Suppressor macrophage treated with lipopolysaccharide for 1 hour (primary cell): Measurements from ENCODE around the gene EPAS1.

Experiments used
- DNase-seq, 3 donors: peaks; one replicate each; pipeline ENCODE4 v3.0.0-alpha.2; 2020 to 2022

The EPAS1 gene

GRCh38 chr2:46325182-46325928, 28.1 kb downstream of the EPAS1 start:
- no peak for DNase-seq

DNA sequence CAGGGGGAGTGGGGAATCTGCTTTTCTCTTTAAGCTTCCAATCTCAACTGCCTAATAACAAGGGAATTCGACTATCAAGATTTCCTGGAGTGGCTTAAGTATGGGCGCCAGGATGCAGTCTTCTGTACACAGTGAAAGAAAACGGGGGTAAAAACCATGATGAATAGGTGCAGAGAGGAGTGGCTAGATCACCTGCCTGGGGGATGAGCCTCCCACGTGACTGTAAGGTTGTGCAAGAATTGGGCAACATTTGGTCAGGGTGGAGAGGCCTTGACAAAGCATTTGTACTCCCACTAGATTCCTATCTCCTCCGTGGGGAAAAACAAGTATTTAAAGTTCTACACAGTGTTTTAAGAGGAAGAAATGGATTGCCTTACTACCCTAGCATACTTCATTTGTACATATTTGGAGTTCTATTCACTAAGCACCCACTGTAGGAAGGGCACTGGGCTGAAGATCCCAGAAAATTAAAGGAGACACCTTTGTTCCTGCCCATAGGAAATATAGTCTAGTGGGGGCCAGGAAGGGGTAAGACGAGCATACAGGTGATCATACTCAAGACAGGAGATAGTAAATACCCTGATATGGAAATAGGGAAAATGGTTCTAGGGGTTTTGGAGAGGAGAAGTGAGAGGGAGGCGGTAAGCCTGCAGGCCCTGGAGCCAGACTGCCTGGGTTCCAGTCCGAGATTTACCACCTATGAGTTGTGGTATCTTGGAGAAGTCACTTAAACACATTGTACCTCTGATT, 29.2 kb downstream of the EPAS1 start:
- peak in 1 of 3 donors; percentile 31 for DNase-seq

DNA sequence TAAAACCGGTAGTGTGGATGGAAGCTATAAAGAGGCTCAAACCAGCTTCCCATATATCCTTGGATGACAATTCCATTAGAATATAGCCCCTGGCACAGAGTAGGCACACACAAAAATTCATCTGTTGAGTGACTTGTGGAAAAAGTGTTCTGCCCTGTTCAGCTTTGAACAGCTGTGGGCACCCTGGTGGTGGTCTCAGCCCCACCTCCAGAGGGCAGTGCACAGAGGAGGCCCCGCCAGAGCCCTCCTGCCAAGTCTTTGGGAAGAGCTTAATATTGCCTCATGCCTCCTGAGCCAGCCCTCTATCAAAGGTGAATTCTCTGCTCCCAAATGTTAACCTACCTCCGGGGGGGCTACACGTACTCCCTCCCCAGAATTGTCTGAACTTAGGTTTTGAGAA, 30.4 kb downstream of the EPAS1 start:
- DNase-seq = no peak

DNA sequence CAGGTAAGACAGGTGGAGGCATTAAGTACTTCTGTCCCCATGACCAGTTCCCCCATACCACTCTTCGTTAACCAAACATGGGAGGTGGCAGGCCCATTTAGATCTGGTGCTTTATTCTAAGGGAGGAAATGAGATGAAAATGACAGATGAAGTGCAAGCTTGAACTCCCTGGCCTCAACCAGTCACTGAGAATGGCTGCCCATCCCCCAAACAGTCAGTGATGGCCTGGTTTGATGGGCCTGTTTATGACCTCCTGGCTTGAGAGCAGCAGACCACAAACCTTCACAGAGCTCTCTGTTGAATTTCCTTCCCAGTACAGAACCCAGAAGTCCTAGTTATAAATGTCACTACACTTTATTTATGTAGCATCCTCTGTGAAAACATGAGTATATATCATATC, 31.1 kb downstream of the EPAS1 start:
- no peak for DNase-seq

GRCh38 chr2:46328829-46329228, 31.6 kb downstream of the EPAS1 start:
- no peak for DNase-seq

- no peak for DNase-seq
Observed at GRCh38 chr2:46329340-46329739, 32.1 kb downstream of the EPAS1 start.

DNA sequence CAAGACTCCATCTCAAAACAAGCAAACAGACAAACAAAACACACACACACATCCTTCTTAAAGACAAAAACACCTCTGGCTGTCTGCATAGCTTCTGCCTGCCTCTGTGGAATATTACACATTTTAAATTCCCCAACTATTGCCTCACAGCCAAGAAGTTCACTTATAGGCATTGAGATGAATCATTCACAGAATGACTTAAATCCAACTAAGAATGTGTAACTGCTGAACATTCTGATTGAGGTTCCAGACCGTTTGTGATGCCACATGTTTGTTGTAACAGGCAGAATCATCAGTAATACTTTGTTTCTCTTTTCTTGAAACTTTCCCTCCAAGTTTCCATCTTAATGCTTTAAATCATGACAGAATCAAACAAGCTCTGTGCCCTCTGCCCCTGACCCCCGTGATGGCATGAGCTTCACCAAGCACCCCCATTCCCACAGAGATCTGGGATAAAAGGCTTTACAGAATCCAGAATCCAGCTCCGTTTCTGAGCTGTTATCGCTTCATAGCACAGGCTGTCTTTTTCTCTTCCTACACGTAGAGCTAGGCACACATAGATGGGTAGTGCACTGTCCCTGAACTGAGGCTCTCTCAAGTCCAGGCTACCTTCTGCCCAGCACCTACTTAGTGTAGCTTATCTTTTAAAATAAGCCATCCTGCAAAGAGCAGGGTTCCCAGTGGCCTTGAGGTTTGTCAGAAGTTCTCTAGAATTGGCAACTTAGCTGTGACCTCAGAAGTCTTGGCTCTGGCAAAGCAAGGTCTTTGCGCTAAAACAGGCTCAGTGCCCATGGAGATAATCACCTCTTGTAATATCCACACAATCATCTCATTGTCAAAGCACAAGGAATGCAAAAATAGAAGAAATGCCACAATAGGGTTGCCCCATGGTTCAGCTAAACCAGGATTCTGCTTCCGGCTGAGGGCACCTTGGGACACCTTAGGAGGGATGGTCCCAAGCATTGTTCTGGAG, 32.9 kb downstream of the EPAS1 start:
- DNase-seq = peak; percentile 78 to 97 (median 94)

DNA sequence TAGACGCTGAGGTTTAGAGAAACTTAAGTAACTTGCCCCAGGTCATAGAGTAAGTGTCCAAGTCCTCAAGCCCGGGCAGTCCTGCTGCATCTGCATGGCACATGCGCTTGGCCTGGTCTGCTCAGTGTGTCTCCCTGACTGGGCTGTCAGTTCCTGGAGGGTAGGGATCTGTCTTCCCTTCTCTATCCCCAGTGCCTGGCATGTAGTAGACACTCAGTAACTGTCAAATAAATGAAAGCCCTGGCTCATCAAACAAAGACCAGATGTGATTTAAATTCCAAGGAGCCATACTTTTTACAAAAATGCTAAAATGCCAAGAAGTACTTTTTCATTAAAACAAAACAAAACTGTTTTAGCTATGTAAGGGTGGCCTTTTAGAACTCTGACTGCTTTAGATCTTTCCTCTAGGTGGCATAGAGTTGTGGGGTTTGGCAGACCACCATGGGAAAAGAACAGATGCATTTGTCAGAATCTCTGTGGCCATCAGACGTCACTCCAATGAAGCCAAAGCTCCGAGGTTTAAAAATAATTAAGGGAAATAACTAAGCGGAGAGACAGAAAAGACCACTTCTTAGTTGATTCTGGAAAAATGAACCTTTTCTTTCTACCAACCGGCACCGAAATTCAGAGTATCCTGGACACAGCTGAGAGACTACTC, 34.0 kb downstream of the EPAS1 start:
- no peak for DNase-seq

GRCh38 chr2:46332686-46333281, 35.6 kb downstream of the EPAS1 start:
- DNase-seq = peak in 2 of 3 donors; percentile 30 to 46

- no peak for DNase-seq
Observed at GRCh38 chr2:46333912-46334311, 36.7 kb downstream of the EPAS1 start.

- peak; percentile 53 to 88 (median 66) for DNase-seq
Observed at GRCh38 chr2:46334389-46335271, 37.4 kb downstream of the EPAS1 start.

GRCh38 chr2:46335391-46336282, 38.4 kb downstream of the EPAS1 start:
- peak; percentile 59 to 80 (median 74) for DNase-seq

GRCh38 chr2:46336283-46336959, 39.2 kb downstream of the EPAS1 start:
- no peak for DNase-seq

- no peak for DNase-seq
Observed at GRCh38 chr2:46337208-46337994, 40.2 kb downstream of the EPAS1 start.

GRCh38 chr2:46338674-46339073, 41.5 kb downstream of the EPAS1 start:
- DNase-seq = no peak

DNA sequence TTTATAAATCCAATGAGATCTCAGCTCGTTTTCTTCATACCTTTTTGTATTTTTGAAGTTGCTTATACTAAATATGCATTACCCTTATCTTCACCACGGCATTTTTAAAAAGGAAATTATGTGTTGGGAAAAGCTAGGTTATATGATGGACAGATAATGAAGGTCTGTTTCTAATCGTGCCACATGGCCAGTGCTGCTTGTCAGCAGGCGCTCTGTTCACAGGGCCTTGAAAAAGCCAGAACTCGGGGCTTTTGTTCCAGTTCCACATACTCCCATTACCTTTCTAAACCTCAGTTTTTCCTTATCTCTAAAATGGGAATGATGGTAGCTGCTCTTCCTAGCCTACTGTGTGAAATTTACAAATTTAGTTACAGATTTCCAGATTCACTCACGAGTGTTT, 42.0 kb downstream of the EPAS1 start:
- no peak for DNase-seq

- DNase-seq = peak in 1 of 3 donors; percentile 21
Observed at GRCh38 chr2:46339676-46340459, 42.7 kb downstream of the EPAS1 start.
